ENCODE results near the gene ITGA5. TPM values are rescaled to one million over a fixed set of nuclear protein-coding genes. Genes with fewer than 3 reads are reported as not detected.

Gene ITGA5
- total and polyA plus RNA-seq, 2 of the 13 experiments (the other 11 are each of a cell fraction or from before 2014, with no cell fraction given) = 0.20 to 0.40 TPM

GRCh38 chr12:54398995-54399793 is 19.9 kb downstream of the ITGA5 start (continued):
- TF ChIP-seq, protein P1, sequence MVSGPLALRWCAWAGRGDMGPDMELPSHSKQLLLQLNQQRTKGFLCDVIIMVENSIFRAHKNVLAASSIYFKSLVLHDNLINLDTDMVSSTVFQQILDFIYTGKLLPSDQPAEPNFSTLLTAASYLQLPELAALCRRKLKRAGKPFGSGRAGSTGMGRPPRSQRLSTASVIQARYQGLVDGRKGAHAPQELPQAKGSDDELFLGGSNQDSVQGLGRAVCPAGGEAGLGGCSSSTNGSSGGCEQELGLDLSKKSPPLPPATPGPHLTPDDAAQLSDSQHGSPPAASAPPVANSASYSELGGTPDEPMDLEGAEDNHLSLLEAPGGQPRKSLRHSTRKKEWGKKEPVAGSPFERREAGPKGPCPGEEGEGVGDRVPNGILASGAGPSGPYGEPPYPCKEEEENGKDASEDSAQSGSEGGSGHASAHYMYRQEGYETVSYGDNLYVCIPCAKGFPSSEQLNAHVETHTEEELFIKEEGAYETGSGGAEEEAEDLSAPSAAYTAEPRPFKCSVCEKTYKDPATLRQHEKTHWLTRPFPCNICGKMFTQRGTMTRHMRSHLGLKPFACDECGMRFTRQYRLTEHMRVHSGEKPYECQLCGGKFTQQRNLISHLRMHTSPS (CRISPR knock-in tag; IDR thresholded peaks at IDR 0.05; ENCODE audit: low read depth) = no peak
- TF ChIP-seq ZNF264 (CRISPR knock-in tag; IDR thresholded peaks at IDR 0.05) (no peak), HNRNPL (IDR thresholded peaks at IDR 0.05; ENCODE audit: low read depth, low read length) (no peak), ZNF709 (CRISPR knock-in tag; IDR thresholded peaks at IDR 0.05) (no peak), ZSCAN21 (CRISPR knock-in tag; IDR thresholded peaks at IDR 0.05; ENCODE audit: borderline replicate concordance) (no peak), ZNF292 (CRISPR knock-in tag; IDR thresholded peaks at IDR 0.05; ENCODE audit: borderline replicate concordance, low read depth) (no peak), GMEB1 (CRISPR knock-in tag; IDR thresholded peaks at IDR 0.05; ENCODE audit: borderline replicate concordance) (0 out of 2 replicates have a peak, but pooled peaks have one; percentile 22), ATF4 (CRISPR knock-in tag; IDR thresholded peaks at IDR 0.05) (no peak), NFYC (CRISPR knock-in tag; IDR thresholded peaks at IDR 0.05) (no peak), EHMT2 (IDR thresholded peaks at IDR 0.05; ENCODE audit: borderline replicate concordance, low read depth, low read length) (no peak), SMC3 (IDR thresholded peaks at IDR 0.05; ENCODE audit: low read length) (peak; percentile 73), ZNF44 (CRISPR knock-in tag; IDR thresholded peaks at IDR 0.05) (0 out of 2 replicates have a peak, but pooled peaks have one; percentile 44), MYNN (CRISPR knock-in tag; IDR thresholded peaks at IDR 0.05; ENCODE audit: low read depth) (no peak)
